ENCODE data around the gene CASTOR2.
"Not testable (repeated sequence)": the region's sequence is repeated elsewhere in the genome, so short reads cannot be mapped to it uniquely, and the experiment has no call there.

The CASTOR2 gene

GRCh38 chr7:74994869-74995543, 30.5 kb downstream of the CASTOR2 start:
- H3K4me1 ChIP-seq (ENCODE audit: control insufficient read depth in 2 of 2, insufficient read depth in 1 of 2, low read depth in 1 of 2, low read length in 2 of 2); H3K79me1 ChIP-seq (ENCODE audit: low read depth, low read length); H3K36me3 ChIP-seq (replicated peaks in 1 of 2; ENCODE audit: control insufficient read depth in 2 of 2, insufficient read depth in 2 of 2, low read length in 2 of 2); H3K27me3 ChIP-seq (ENCODE audit: control insufficient read depth in 3 of 3, insufficient read depth in 3 of 3, low read depth in 1 of 3, low read length in 3 of 3); H2BK5ac ChIP-seq (ENCODE audit: low read length); H3K4me3 ChIP-seq (ENCODE audit: low read length in 2 of 2); H2AFZ ChIP-seq (ENCODE audit: low read length); H2BK120ac ChIP-seq (ENCODE audit: low read depth, low read length); H4K91ac ChIP-seq (ENCODE audit: low read depth, low read length, poor library complexity); H4K8ac ChIP-seq (ENCODE audit: low read depth, low read length); H3K9ac ChIP-seq (ENCODE audit: low read depth, low read length, poor library complexity); H2BK15ac ChIP-seq (ENCODE audit: low read length); DNase-seq (ENCODE audit: low spot score); H2BK12ac ChIP-seq (ENCODE audit: low read length); H3K23ac ChIP-seq (ENCODE audit: low read depth, low read length, poor library complexity); H3K4ac ChIP-seq (ENCODE audit: low read length); H3K27ac ChIP-seq (replicated peaks; ENCODE audit: low read length); H3K4me2 ChIP-seq (ENCODE audit: insufficient read depth, low read length, poor library complexity, severe bottlenecking); H3K9me3 ChIP-seq (replicated peaks in 1 of 2; ENCODE audit: control insufficient read depth in 2 of 2, insufficient read depth in 1 of 2, low read depth in 1 of 2, low read length in 2 of 2); H2AK5ac ChIP-seq (ENCODE audit: low read depth, low read length); H3K14ac ChIP-seq (ENCODE audit: low read length): not testable (repeated sequence)
- H3K18ac ChIP-seq (ENCODE audit: low read length): peak overlapping the region; percentile 35
- WGBS, 2 donors (ENCODE audit: extremely low coverage in 2 of 2, insufficient read length in 2 of 2, insufficient replicate concordance in 1 of 2): no CpG with 5 or more reads among the region's 17 CpGs

GRCh38 chr7:74996361-74996760, 31.9 kb downstream of the CASTOR2 start:
- not testable (repeated sequence) for H3K4me1 ChIP-seq (ENCODE audit: control insufficient read depth in 2 of 2, insufficient read depth in 1 of 2, low read depth in 1 of 2, low read length in 2 of 2); H2AFZ ChIP-seq (ENCODE audit: low read length); H2AK5ac ChIP-seq (ENCODE audit: low read depth, low read length); H3K14ac ChIP-seq (ENCODE audit: low read length); H2BK12ac ChIP-seq (ENCODE audit: low read length); H2BK120ac ChIP-seq (ENCODE audit: low read depth, low read length); H3K9ac ChIP-seq (ENCODE audit: low read depth, low read length, poor library complexity); H3K79me1 ChIP-seq (ENCODE audit: low read depth, low read length); H2BK15ac ChIP-seq (ENCODE audit: low read length); H3K4me3 ChIP-seq (ENCODE audit: low read length in 2 of 2); DNase-seq (ENCODE audit: low spot score); H3K36me3 ChIP-seq (replicated peaks in 1 of 2; ENCODE audit: control insufficient read depth in 2 of 2, insufficient read depth in 2 of 2, low read length in 2 of 2); H4K91ac ChIP-seq (ENCODE audit: low read depth, low read length, poor library complexity); H3K4me2 ChIP-seq (ENCODE audit: insufficient read depth, low read length, poor library complexity, severe bottlenecking); H3K4ac ChIP-seq (ENCODE audit: low read length); H2BK5ac ChIP-seq (ENCODE audit: low read length); H3K9me3 ChIP-seq (replicated peaks in 1 of 2; ENCODE audit: control insufficient read depth in 2 of 2, insufficient read depth in 1 of 2, low read depth in 1 of 2, low read length in 2 of 2); H4K8ac ChIP-seq (ENCODE audit: low read depth, low read length); H3K23ac ChIP-seq (ENCODE audit: low read depth, low read length, poor library complexity); H3K27me3 ChIP-seq (ENCODE audit: control insufficient read depth in 3 of 3, insufficient read depth in 3 of 3, low read depth in 1 of 3, low read length in 3 of 3); H3K27ac ChIP-seq (replicated peaks; ENCODE audit: low read length)
- WGBS, 2 donors (ENCODE audit: extremely low coverage in 2 of 2, insufficient read length in 2 of 2, insufficient replicate concordance in 1 of 2): no CpG with 5 or more reads among the region's 5 CpGs
- peak overlapping the region; percentile 71 for H3K18ac ChIP-seq (ENCODE audit: low read length)

GRCh38 chr7:74997811-74998210, 33.3 kb downstream of the CASTOR2 start:
- H3K14ac ChIP-seq (ENCODE audit: low read length); H2BK15ac ChIP-seq (ENCODE audit: low read length); H2BK5ac ChIP-seq (ENCODE audit: low read length); H3K4me3 ChIP-seq (ENCODE audit: low read length in 2 of 2); H3K27ac ChIP-seq (replicated peaks; ENCODE audit: low read length); H3K36me3 ChIP-seq (replicated peaks in 1 of 2; ENCODE audit: control insufficient read depth in 2 of 2, insufficient read depth in 2 of 2, low read length in 2 of 2); H3K27me3 ChIP-seq (ENCODE audit: control insufficient read depth in 3 of 3, insufficient read depth in 3 of 3, low read depth in 1 of 3, low read length in 3 of 3); H3K9me3 ChIP-seq (replicated peaks in 1 of 2; ENCODE audit: control insufficient read depth in 2 of 2, insufficient read depth in 1 of 2, low read depth in 1 of 2, low read length in 2 of 2); H3K4me1 ChIP-seq (ENCODE audit: control insufficient read depth in 2 of 2, insufficient read depth in 1 of 2, low read depth in 1 of 2, low read length in 2 of 2); H3K4me2 ChIP-seq (ENCODE audit: insufficient read depth, low read length, poor library complexity, severe bottlenecking); H2BK12ac ChIP-seq (ENCODE audit: low read length); H2AK5ac ChIP-seq (ENCODE audit: low read depth, low read length); H3K9ac ChIP-seq (ENCODE audit: low read depth, low read length, poor library complexity); DNase-seq (ENCODE audit: low spot score); H3K18ac ChIP-seq (ENCODE audit: low read length); H3K4ac ChIP-seq (ENCODE audit: low read length); H4K8ac ChIP-seq (ENCODE audit: low read depth, low read length); H3K79me1 ChIP-seq (ENCODE audit: low read depth, low read length); H4K91ac ChIP-seq (ENCODE audit: low read depth, low read length, poor library complexity); H3K23ac ChIP-seq (ENCODE audit: low read depth, low read length, poor library complexity); H2AFZ ChIP-seq (ENCODE audit: low read length); H2BK120ac ChIP-seq (ENCODE audit: low read depth, low read length): not testable (repeated sequence)
- WGBS, 2 donors (ENCODE audit: extremely low coverage in 2 of 2, insufficient read length in 2 of 2, insufficient replicate concordance in 1 of 2): no CpG with 5 or more reads among the region's 8 CpGs

GRCh38 chr7:75001356-75001755, 36.9 kb downstream of the CASTOR2 start:
- not testable (repeated sequence) for H3K14ac ChIP-seq (ENCODE audit: low read length); DNase-seq (ENCODE audit: low spot score); H3K23ac ChIP-seq (ENCODE audit: low read depth, low read length, poor library complexity); H2BK12ac ChIP-seq (ENCODE audit: low read length); H2BK120ac ChIP-seq (ENCODE audit: low read depth, low read length); H3K36me3 ChIP-seq (replicated peaks in 1 of 2; ENCODE audit: control insufficient read depth in 2 of 2, insufficient read depth in 2 of 2, low read length in 2 of 2); H3K9me3 ChIP-seq (replicated peaks in 1 of 2; ENCODE audit: control insufficient read depth in 2 of 2, insufficient read depth in 1 of 2, low read depth in 1 of 2, low read length in 2 of 2); H4K8ac ChIP-seq (ENCODE audit: low read depth, low read length); H2BK5ac ChIP-seq (ENCODE audit: low read length); H3K27me3 ChIP-seq (ENCODE audit: control insufficient read depth in 3 of 3, insufficient read depth in 3 of 3, low read depth in 1 of 3, low read length in 3 of 3); H3K4me1 ChIP-seq (ENCODE audit: control insufficient read depth in 2 of 2, insufficient read depth in 1 of 2, low read depth in 1 of 2, low read length in 2 of 2); H2AK5ac ChIP-seq (ENCODE audit: low read depth, low read length); H3K4me2 ChIP-seq (ENCODE audit: insufficient read depth, low read length, poor library complexity, severe bottlenecking); H3K79me1 ChIP-seq (ENCODE audit: low read depth, low read length); H2AFZ ChIP-seq (ENCODE audit: low read length); H3K18ac ChIP-seq (ENCODE audit: low read length); H4K91ac ChIP-seq (ENCODE audit: low read depth, low read length, poor library complexity); H2BK15ac ChIP-seq (ENCODE audit: low read length); H3K27ac ChIP-seq (replicated peaks; ENCODE audit: low read length); H3K4me3 ChIP-seq (ENCODE audit: low read length in 2 of 2); H3K4ac ChIP-seq (ENCODE audit: low read length); H3K9ac ChIP-seq (ENCODE audit: low read depth, low read length, poor library complexity)
- WGBS, 2 donors (ENCODE audit: extremely low coverage in 2 of 2, insufficient read length in 2 of 2, insufficient replicate concordance in 1 of 2): no CpG with 5 or more reads among the region's 8 CpGs

All from neuronal stem cell (in vitro differentiated cells).